OCI-LY1 (cell line): Measurements from ENCODE around the gene CDC42BPA.

Experiments used
- CTCF ChIP-seq: fragments of 200-600 bp; sonication (generic), shearing (Covaris generic); IDR thresholded peaks from 2 replicates; pipeline ENCODE4 v1.5.1; 2017; ENCODE audit warnings: mild to moderate bottlenecking, antibody characterized with exemption, low read length, moderate library complexity, mixed read lengths
- EZH2 ChIP-seq: fragments of 200-600 bp; sonication (generic), shearing (Covaris generic); IDR thresholded peaks from 2 replicates; pipeline ENCODE4 v1.8.0; 2017; ENCODE audit warnings: borderline replicate concordance, mixed run types, mild to moderate bottlenecking, antibody characterized with exemption, low read length, moderate library complexity, mixed read lengths

GRCh38 chr1:227300682-227301081, 17.6 kb downstream of the CDC42BPA start:
- TF ChIP-seq CTCF = no peak
- TF ChIP-seq EZH2 = no peak
